ENCODE results near the gene GOLGA7B.

The GOLGA7B gene

GRCh38 chr10:97863808-97864207 is 14.2 kb downstream of the GOLGA7B start:
- TF ChIP-seq, protein P1, sequence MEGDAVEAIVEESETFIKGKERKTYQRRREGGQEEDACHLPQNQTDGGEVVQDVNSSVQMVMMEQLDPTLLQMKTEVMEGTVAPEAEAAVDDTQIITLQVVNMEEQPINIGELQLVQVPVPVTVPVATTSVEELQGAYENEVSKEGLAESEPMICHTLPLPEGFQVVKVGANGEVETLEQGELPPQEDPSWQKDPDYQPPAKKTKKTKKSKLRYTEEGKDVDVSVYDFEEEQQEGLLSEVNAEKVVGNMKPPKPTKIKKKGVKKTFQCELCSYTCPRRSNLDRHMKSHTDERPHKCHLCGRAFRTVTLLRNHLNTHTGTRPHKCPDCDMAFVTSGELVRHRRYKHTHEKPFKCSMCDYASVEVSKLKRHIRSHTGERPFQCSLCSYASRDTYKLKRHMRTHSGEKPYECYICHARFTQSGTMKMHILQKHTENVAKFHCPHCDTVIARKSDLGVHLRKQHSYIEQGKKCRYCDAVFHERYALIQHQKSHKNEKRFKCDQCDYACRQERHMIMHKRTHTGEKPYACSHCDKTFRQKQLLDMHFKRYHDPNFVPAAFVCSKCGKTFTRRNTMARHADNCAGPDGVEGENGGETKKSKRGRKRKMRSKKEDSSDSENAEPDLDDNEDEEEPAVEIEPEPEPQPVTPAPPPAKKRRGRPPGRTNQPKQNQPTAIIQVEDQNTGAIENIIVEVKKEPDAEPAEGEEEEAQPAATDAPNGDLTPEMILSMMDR (IDR thresholded peaks at IDR 0.05; ENCODE audit: extremely low read depth, insufficient read depth, missing control alignments), result no peak
- in situ Hi-C loops (cut with MboI; ENCODE audit: low pct_unique_long_range_greater_than_20kb, low sequenced_read_pairs, unreplicated experiment), result loop anchor here (10.0 kb wide), 1 partner anchor 69 kb away; no protein-coding TSS in a partner anchor
- no peak for DNase-seq (ENCODE audit: low spot score)

DNA sequence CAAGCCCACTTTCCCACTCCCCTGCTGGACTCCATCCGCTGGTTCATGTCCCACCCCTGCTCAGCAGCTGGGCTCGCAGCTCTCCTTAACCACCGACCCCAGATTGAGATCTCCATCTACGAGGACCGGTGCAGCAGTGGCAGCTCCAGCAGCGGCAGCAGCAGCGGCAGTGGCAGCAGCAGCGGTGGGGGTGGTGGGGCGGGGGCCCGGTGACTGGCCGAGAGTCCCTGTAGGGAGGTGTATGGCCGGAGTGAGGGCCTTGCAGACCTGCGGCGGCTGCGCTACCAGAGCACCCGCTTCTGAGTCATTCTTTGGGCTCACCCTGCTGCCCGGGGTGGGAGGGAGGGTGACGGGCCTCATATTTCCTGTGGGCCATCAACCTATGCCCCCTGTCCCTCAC is 15.8 kb downstream of the GOLGA7B start:
- TF ChIP-seq, protein P1 (IDR thresholded peaks at IDR 0.05; ENCODE audit: extremely low read depth, insufficient read depth, missing control alignments), result no peak
- in situ Hi-C loops (cut with MboI; ENCODE audit: low pct_unique_long_range_greater_than_20kb, low sequenced_read_pairs, unreplicated experiment), result loop anchor here (10.0 kb wide), 1 partner anchor 71 kb away; no protein-coding TSS in a partner anchor
- no peak for DNase-seq (ENCODE audit: low spot score)

- no peak for DNase-seq (ENCODE audit: low spot score)
- in situ Hi-C loops (cut with MboI; ENCODE audit: low pct_unique_long_range_greater_than_20kb, low sequenced_read_pairs, unreplicated experiment), result loop anchor here (10.0 kb wide), 1 partner anchor 72 kb away; no protein-coding TSS in a partner anchor
- TF ChIP-seq, protein P1 (IDR thresholded peaks at IDR 0.05; ENCODE audit: extremely low read depth, insufficient read depth, missing control alignments), result no peak
Measured at GRCh38 chr10:97866524-97867219, 17.0 kb downstream of the GOLGA7B start.

- DNase-seq (ENCODE audit: low spot score), result no peak
- TF ChIP-seq, protein P1 (IDR thresholded peaks at IDR 0.05; ENCODE audit: extremely low read depth, insufficient read depth, missing control alignments), result no peak
- in situ Hi-C loops (cut with MboI; ENCODE audit: low pct_unique_long_range_greater_than_20kb, low sequenced_read_pairs, unreplicated experiment), result loop anchor here (10.0 kb wide), 1 partner anchor 73 kb away; no protein-coding TSS in a partner anchor
Measured at GRCh38 chr10:97867220-97867800, 17.7 kb downstream of the GOLGA7B start.

- TF ChIP-seq, protein P1 (IDR thresholded peaks at IDR 0.05; ENCODE audit: extremely low read depth, insufficient read depth, missing control alignments), result no peak
- in situ Hi-C loops (cut with MboI; ENCODE audit: low pct_unique_long_range_greater_than_20kb, low sequenced_read_pairs, unreplicated experiment), result loop anchor here (10.0 kb wide), 1 partner anchor 73 kb away; no protein-coding TSS in a partner anchor
- DNase-seq (ENCODE audit: low spot score), result no peak
Measured at GRCh38 chr10:97868134-97868685, 18.6 kb downstream of the GOLGA7B start.

DNA sequence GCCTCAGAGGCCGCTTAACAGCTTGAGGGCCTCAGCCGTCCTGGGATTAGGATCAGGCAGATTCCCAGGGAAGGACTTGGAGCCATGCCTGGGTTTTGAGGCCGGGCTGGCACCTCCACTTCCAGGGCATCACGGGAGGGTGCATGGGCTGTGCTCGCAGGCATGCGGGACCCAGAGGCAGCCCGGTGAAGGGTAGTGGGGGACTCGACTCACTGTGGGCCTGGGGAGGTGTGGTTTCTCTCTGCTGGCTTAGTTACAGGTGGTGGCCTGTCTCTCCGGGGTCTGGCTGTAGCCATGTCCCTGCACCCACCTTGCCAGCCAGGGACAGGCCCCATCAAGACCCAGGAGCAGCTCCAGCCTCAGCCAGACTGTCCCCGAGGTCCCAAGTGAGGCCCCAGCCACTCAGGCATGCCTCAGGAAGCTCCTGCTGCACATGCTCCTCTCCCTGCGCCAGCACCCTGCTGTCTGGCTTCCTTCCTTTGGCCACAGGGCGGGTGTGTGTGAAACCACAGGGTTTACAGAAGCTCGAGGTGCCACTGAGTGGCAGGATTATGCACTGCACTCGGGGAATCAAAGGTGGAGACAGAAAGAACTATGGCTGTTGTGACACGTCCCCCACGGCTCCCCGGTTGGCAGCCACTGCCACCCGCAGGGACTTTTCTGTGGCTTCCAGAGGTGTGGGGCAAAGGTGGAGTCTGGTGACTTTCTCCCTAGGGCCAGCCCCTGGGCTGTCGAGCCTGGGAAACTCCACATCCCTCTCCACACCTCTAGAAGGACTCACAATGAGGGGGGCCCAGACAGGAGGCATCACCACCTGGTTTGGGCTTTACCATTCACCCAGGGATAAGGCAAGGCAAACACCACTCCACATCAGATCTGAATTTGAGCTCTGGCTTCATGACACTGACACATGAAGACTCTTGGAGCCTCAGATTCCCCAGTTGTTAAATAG is 19.7 kb downstream of the GOLGA7B start:
- TF ChIP-seq, protein P1 (IDR thresholded peaks at IDR 0.05; ENCODE audit: extremely low read depth, insufficient read depth, missing control alignments), result peak; percentile 58
- DNase-seq (ENCODE audit: low spot score), result peak; percentile 82
- in situ Hi-C loops (cut with MboI; ENCODE audit: low pct_unique_long_range_greater_than_20kb, low sequenced_read_pairs, unreplicated experiment), result loop anchor here (10.0 kb wide), 1 partner anchor 75 kb away; no protein-coding TSS in a partner anchor
